Peyer's patch (tissue), 4 donors: Measurements from ENCODE around the gene PCYOX1L. TPM values are rescaled to one million over a fixed set of nuclear protein-coding genes. Genes with fewer than 3 reads are reported as not detected.

Source experiments
- DNase-seq, 3 donors: peaks; one replicate each; pipeline ENCODE4 v3.0.0-alpha.2; 2017 to 2019
- H3K27ac ChIP-seq, 4 donors: fragments of 200-600 bp; sonication (generic); one replicate each; pipeline ENCODE4 v1.5.1; 2016 to 2019
- H3K27me3 ChIP-seq, 2 donors: fragments of 200-600 bp; sonication (generic); one replicate each; pipeline ENCODE4 v1.5.1; 2019
- H3K36me3 ChIP-seq, 3 donors: fragments of 200-600 bp; sonication (generic); one replicate each; pipeline ENCODE4 v1.5.1; 2016 to 2019
- H3K4me1 ChIP-seq, 4 donors: fragments of 200-600 bp; sonication (generic); one replicate each; pipeline ENCODE4 v1.5.1; 2016 to 2019
- H3K4me3 ChIP-seq, 4 donors: fragments of 200-600 bp; sonication (generic); 1 replicate in 3 of 4; 2 replicates in 1 of 4; pipeline ENCODE4 v1.5.1; 2016 to 2019; ENCODE audit warnings: mild to moderate bottlenecking in 1 of 4
- H3K9me3 ChIP-seq, 4 donors: fragments of 200-600 bp; sonication (generic); one replicate each; pipeline ENCODE4 v1.5.1; 2016 to 2019; ENCODE audit warnings: mild to moderate bottlenecking in 1 of 4
- CTCF ChIP-seq, 6 experiments: fragments of 450-650 bp in 4 of 6; fragments of 200-600 bp in 2 of 6; sonication (generic) in 1 of 6; IDR thresholded peaks; one replicate each; pipeline ENCODE4 v1.5.1; 2017 to 2019; ENCODE audit warnings: antibody characterized with exemption in 6 of 6, mild to moderate bottlenecking in 3 of 6, moderate library complexity in 1 of 6
- POLR2A ChIP-seq, 2 donors: fragments of 450-650 bp; IDR thresholded peaks; one replicate each; pipeline ENCODE4 v1.5.1; 2017; ENCODE audit warnings: antibody characterized with exemption in 2 of 2, mild to moderate bottlenecking in 2 of 2, moderate library complexity in 2 of 2
- total RNA-seq, 4 donors: library from RNA; depleted of rRNA; stranded (reverse); fragments of >200 nt; gene quantifications; one replicate each; pipeline ENCODE4 v1.1.0, GENCODE V29; 2016

PCYOX1L gene
- total RNA-seq, 4 donors from 2014 or later = 5.2 to 12.4 (median 6.3) TPM

GRCh38 chr5:149409268-149409948 lies 51.6 kb downstream of the PCYOX1L start:
- no peak for DNase-seq
- Histone ChIP-seq H3K9me3 (no peaks in the 10 kb centered on the region), H3K4me1 (no peaks in the 10 kb centered on the region), H3K4me3 (peak overlapping the region; percentile 32 to 55 (median 43)), H3K27ac (peak overlapping the region; percentile 67 to 90 (median 79)), H3K27me3 (no peaks in the 10 kb centered on the region), H3K36me3 (peaks cover 0 to 6% (median 0%) of the 10 kb centered on the region in 3 donors)
- TF ChIP-seq CTCF (IDR thresholded peaks at IDR 0.05) = no peak
- no peak for TF ChIP-seq POLR2A (IDR thresholded peaks at IDR 0.05)

GRCh38 chr5:149410071-149410470 lies 52.2 kb downstream of the PCYOX1L start:
- Histone ChIP-seq H3K4me1 (no peaks in the 10 kb centered on the region), H3K27me3 (no peaks in the 10 kb centered on the region), H3K4me3 (peak overlapping the region in 3 of 4 donors; percentile 25 to 55 (median 38)), H3K36me3 (peaks cover 0 to 6% (median 0%) of the 10 kb centered on the region in 3 donors), H3K27ac (peak overlapping the region; percentile 67 to 90 (median 79)), H3K9me3 (no peaks in the 10 kb centered on the region)
- TF ChIP-seq POLR2A (IDR thresholded peaks at IDR 0.05) (no peak), CTCF (IDR thresholded peaks at IDR 0.05) (no peak)
- no peak for DNase-seq

- Histone ChIP-seq H3K27me3 (no peaks in the 10 kb centered on the region), H3K27ac (peak overlapping the region; percentile 63 to 90 (median 70)), H3K4me1 (no peaks in the 10 kb centered on the region), H3K9me3 (no peaks in the 10 kb centered on the region), H3K4me3 (peak overlapping the region in 3 of 4 donors; percentile 22 to 55 (median 38)), H3K36me3 (peaks cover 0 to 6% (median 0%) of the 10 kb centered on the region in 3 donors)
- TF ChIP-seq CTCF (IDR thresholded peaks at IDR 0.05) (no peak), POLR2A (IDR thresholded peaks at IDR 0.05) (no peak)
- no peak for DNase-seq
These were observed 53.0 kb downstream of the PCYOX1L start for GRCh38 chr5:149410721-149411432.

GRCh38 chr5:149411738-149412519 lies 54.1 kb downstream of the PCYOX1L start:
- DNase-seq = no peak
- no peaks in the 10 kb centered on the region for H3K27me3 ChIP-seq
- peak overlapping the region; percentile 50 to 90 (median 70) for H3K27ac ChIP-seq
- TF ChIP-seq CTCF (IDR thresholded peaks at IDR 0.05) = no peak
- H3K4me3 ChIP-seq = peak overlapping the region in 2 of 4 donors; percentile 6 to 55
- no peaks in the 10 kb centered on the region for H3K9me3 ChIP-seq
- H3K36me3 ChIP-seq = peaks cover 0 to 6% (median 0%) of the 10 kb centered on the region in 3 donors
- H3K4me1 ChIP-seq = peaks cover 0 to 10% (median 0%) of the 10 kb centered on the region in 4 donors

- TF ChIP-seq CTCF (IDR thresholded peaks at IDR 0.05) (no peak), POLR2A (IDR thresholded peaks at IDR 0.05) (no peak)
- Histone ChIP-seq H3K4me1 (peaks cover 0 to 13% (median 0%) of the 10 kb centered on the region in 4 donors), H3K36me3 (peaks cover 0 to 6% (median 0%) of the 10 kb centered on the region in 3 donors), H3K4me3 (peak overlapping the region in 2 of 4 donors; percentile 15 to 55), H3K27ac (peak overlapping the region; percentile 35 to 90 (median 66)), H3K9me3 (no peaks in the 10 kb centered on the region), H3K27me3 (no peaks in the 10 kb centered on the region)
- DNase-seq = no peak
These were observed 55.1 kb downstream of the PCYOX1L start for GRCh38 chr5:149412783-149413476.
